Natural killer cell (primary cell): ENCODE data around the gene ALDH1B1. TPM values are rescaled to one million over a fixed set of nuclear protein-coding genes. Genes with fewer than 3 reads are reported as not detected.

Experiments used
- ATAC-seq, 3 donors: fragments of 150-1000 bp in 2 of 3; fragments of 200-7000 bp in 1 of 3; cut with Tn5 transposase; 1 replicate in 1 of 3; 2 replicates in 2 of 3; pipeline ENCODE4 v1.10.0; 2021; ENCODE audit warnings: mild to moderate bottlenecking in 2 of 3, moderate library complexity in 2 of 3
- DNase-seq, 2 donors: peaks; one replicate each; pipeline versions ENCODE4 v3.0.0 to v3.0.0-alpha.2; 2013 to 2021; ENCODE audit warnings: mixed read lengths in 1 of 2
- H3K27ac ChIP-seq: one replicate; pipeline ENCODE4 v1.5.1; 2013; ENCODE audit warnings: mild to moderate bottlenecking, low read length
- H3K27me3 ChIP-seq: one replicate; pipeline ENCODE4 v1.6.1; 2013; ENCODE audit warnings: low read length; ENCODE audit not compliant: control insufficient read depth, insufficient read depth
- H3K36me3 ChIP-seq: one replicate; pipeline ENCODE4 v1.6.1; 2013; ENCODE audit warnings: low read length; ENCODE audit not compliant: control insufficient read depth, insufficient read depth
- H3K4me1 ChIP-seq: one replicate; pipeline ENCODE4 v1.6.1; 2013; ENCODE audit warnings: low read length; ENCODE audit not compliant: control insufficient read depth, insufficient read depth
- H3K4me3 ChIP-seq: one replicate; pipeline ENCODE4 v1.5.1; 2013; ENCODE audit warnings: low read length
- H3K9me3 ChIP-seq: one replicate; pipeline ENCODE4 v1.6.1; 2013; ENCODE audit warnings: low read length; ENCODE audit not compliant: control insufficient read depth, insufficient read depth
- H3K27ac Mint-ChIP-seq, 2 donors: one replicate each; pipeline ENCODE4 v1.8.0; 2022; ENCODE audit warnings: mild to moderate bottlenecking in 2 of 2, mixed read lengths in 2 of 2, moderate library complexity in 1 of 2
- H3K27me3 Mint-ChIP-seq, 2 donors: one replicate each; pipeline ENCODE4 v1.8.0; 2022; ENCODE audit warnings: low read depth in 2 of 2, mixed read lengths in 2 of 2
- H3K36me3 Mint-ChIP-seq: one replicate; pipeline ENCODE4 v1.8.0; 2022; ENCODE audit warnings: mixed read lengths
- H3K4me1 Mint-ChIP-seq, 2 donors: one replicate each; pipeline ENCODE4 v1.8.0; 2022; ENCODE audit warnings: mixed read lengths in 2 of 2
- H3K4me3 Mint-ChIP-seq: one replicate; pipeline ENCODE4 v1.8.0; 2022; ENCODE audit warnings: mild to moderate bottlenecking, moderate library complexity, mixed read lengths
- H3K9me3 Mint-ChIP-seq, 2 donors: one replicate each; pipeline ENCODE4 v1.8.0; 2022; ENCODE audit warnings: mixed read lengths in 2 of 2
- CTCF ChIP-seq: fragments of 200-600 bp; IDR thresholded peaks from one replicate; pipeline ENCODE4 v1.8.0; 2022; ENCODE audit warnings: antibody characterized with exemption
- WGBS: methylation state at CpG from one replicate; pipeline ENCODE4 v1.1.7; 2013; ENCODE audit warnings: missing lambda C conversion rate; ENCODE audit not compliant: insufficient coverage; 5-methylcytosine and 5-hydroxymethylcytosine counted together
- intact Hi-C: fragments of 100-400 bp; cut with micrococcal nuclease; formaldehyde crosslinking; loops from one replicate; pipeline ENCODE4 v1.14.2; 2022
- total RNA-seq, 4 donors: library from RNA; stranded (reverse); fragments of 120-200 nt in 1 of 4; gene quantifications; one replicate each; pipeline versions ENCODE4 v1.2.3 to v1.2.4, GENCODE V29; 2013 to 2022

The ALDH1B1 gene
- total RNA-seq, 3 donors from 2014 or later (not counting 1 experiment from before 2014, with no cell fraction given): 2.5 to 5.3 (median 3.5) TPM

GRCh38 chr9:38443181-38443580, 50.7 kb downstream of the ALDH1B1 start:
- intact Hi-C loops: no loop called here
- Mint-ChIP-seq H3K9me3 (no peaks in the 10 kb centered on the region), H3K27ac (no peak overlapping the region), H3K4me3 (no peak overlapping the region), H3K36me3 (no peaks in the 10 kb centered on the region), H3K4me1 (no peaks in the 10 kb centered on the region), H3K27me3 (peaks cover 33 to 55% of the 10 kb centered on the region in 2 donors)
- WGBS: 83% methylated on average over 7 of the region's 7 CpGs
- no peaks in the 10 kb centered on the region for H3K9me3 ChIP-seq
- DNase-seq (no peak), ATAC-seq (no peak)
- TF ChIP-seq CTCF: no peak
- H3K4me3 ChIP-seq: no peak overlapping the region
- no peaks in the 10 kb centered on the region for H3K27me3 ChIP-seq
- no peaks in the 10 kb centered on the region for H3K36me3 ChIP-seq
- no peak overlapping the region for H3K27ac ChIP-seq
- H3K4me1 ChIP-seq: no peaks in the 10 kb centered on the region

GRCh38 chr9:38443597-38443996, 51.1 kb downstream of the ALDH1B1 start:
- Histone ChIP-seq H3K36me3 (no peaks in the 10 kb centered on the region), H3K27ac (no peak overlapping the region), H3K9me3 (no peaks in the 10 kb centered on the region), H3K27me3 (no peaks in the 10 kb centered on the region), H3K4me3 (no peak overlapping the region), H3K4me1 (no peaks in the 10 kb centered on the region)
- ATAC-seq (no peak), DNase-seq (no peak)
- Mint-ChIP-seq H3K27ac (no peak overlapping the region), H3K4me1 (no peaks in the 10 kb centered on the region), H3K27me3 (peaks cover 33 to 57% of the 10 kb centered on the region in 2 donors), H3K36me3 (no peaks in the 10 kb centered on the region), H3K9me3 (no peaks in the 10 kb centered on the region), H3K4me3 (no peak overlapping the region)
- TF ChIP-seq CTCF: no peak
- WGBS: 79% methylated on average over 2 of the region's 2 CpGs
- intact Hi-C loops: no loop called here

- Histone ChIP-seq H3K27me3 (no peaks in the 10 kb centered on the region), H3K27ac (no peak overlapping the region), H3K9me3 (no peaks in the 10 kb centered on the region), H3K4me1 (no peaks in the 10 kb centered on the region), H3K36me3 (no peaks in the 10 kb centered on the region), H3K4me3 (no peak overlapping the region)
- Mint-ChIP-seq H3K36me3 (peaks cover under 1% of the 10 kb centered on the region), H3K27ac (no peak overlapping the region), H3K9me3 (no peaks in the 10 kb centered on the region), H3K4me1 (no peaks in the 10 kb centered on the region), H3K27me3 (peaks cover 31 to 57% of the 10 kb centered on the region in 2 donors), H3K4me3 (no peak overlapping the region)
- intact Hi-C loops: no loop called here
- WGBS: 20% methylated on average over 9 of the region's 11 CpGs
- TF ChIP-seq CTCF: no peak
- ATAC-seq: peak in 1 of 3 donors; percentile 34
- DNase-seq: no peak
Measured at GRCh38 chr9:38445154-38446043, 52.9 kb downstream of the ALDH1B1 start.
